ENCODE results near the gene TCF23. TPM values are rescaled to one million over a fixed set of nuclear protein-coding genes. Genes with fewer than 3 reads are reported as not detected.

The TCF23 gene
- total RNA-seq (2022; extraction: Qiagen RNA extraction; ENCODE audit: low read depth) = not detected in 5 replicates

GRCh38 chr2:27148801-27149439 lies at the start of gene TCF23:
Gene TCF23, plus strand, starts transcription at chr2:27149004. Its CDS starts 130 bp downstream, at chr2:27149134.

DNA sequence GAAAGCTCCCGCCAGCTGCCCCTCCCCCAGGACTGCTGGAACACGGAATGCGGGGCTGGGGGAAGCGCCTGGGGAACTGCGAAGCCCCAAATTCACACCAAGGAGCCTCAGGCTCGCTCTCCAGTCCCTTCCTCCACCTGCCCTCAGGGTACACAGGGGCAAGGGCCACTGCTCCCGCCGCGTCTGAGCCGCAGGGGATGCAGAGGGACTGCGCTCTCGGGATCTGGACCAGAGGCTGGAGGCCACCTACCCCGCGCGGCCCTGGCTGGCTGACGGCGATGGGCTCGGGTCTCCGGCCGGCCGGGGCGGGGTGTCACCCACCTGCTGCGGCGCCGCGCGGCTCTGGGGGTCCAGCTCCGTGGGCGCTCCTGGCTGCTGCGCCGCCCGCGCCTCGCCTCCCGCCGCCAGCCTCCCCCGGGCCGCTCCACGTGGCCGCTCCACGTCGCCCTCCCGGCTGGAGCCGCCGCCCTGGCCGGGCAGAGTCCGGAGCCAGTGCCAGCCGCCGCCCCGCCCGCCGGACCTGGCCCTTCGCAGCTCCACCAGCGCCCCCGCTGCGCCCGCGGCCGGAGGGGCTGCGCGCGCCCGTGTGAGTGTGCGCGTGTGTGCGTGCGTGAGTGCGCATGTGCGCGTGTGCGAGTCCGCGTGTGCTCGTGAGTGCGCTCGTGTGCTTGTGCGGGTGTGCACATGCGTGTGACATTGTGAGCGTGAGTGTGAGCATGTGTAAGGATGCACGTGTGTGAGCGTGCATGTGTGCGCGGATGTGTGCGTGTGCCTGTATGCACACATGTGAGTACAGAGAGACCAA lies 30.1 kb upstream of the TCF23 start, which contains the start of gene CGREF1:
Gene CGREF1 (minus strand): TSS at position 604 of the 805 bp plus-strand sequence. CDS start 14,762 bp downstream, outside the sequence.

GRCh38 chr2:27123302-27124150 lies 25.3 kb upstream of the TCF23 start, which contains the start of gene ABHD1:
Gene ABHD1, plus strand, starts transcription at chr2:27123815. Its CDS starts 134 bp downstream, at chr2:27123949.

GRCh38 chr2:27133905-27134780 lies 14.7 kb upstream of the TCF23 start, which contains the start of gene PREB:
Gene PREB, minus strand, starts transcription at chr2:27134636. Its CDS starts 215 bp downstream, at chr2:27134421.

DNA sequence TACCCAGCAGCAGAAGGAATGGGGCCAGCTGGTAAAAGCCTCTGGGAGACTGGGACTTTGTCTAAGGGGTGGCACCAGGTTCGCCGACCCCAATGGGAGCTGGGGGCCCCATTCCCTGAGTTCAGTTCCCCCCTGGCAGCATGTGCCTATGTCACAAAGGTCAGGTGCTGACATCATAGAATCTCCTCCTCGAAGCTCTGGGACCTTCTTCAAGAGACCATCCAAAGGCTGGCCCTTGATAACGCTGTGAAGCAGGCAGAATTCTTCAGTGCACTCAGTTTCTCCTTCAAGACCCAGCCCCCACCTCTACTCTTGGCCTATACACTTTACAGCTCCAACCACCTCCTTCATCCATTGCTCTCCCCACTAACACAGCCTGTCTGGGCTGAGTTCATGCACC lies 9.5 kb upstream of the TCF23 start, which contains the start of gene PRR30:
Gene PRR30 (minus strand): TSS at position 101 of the 400 bp plus-strand sequence. CDS start 1,081 bp downstream, outside the sequence.

Other genes with a start within 250 kb of the TCF23 start
- gene MAPRE3, start 178.4 kb upstream of the TCF23 start, total RNA-seq (2022; extraction: Qiagen RNA extraction; ENCODE audit: low read depth) = 9.2 to 13.6 TPM (median 12.7 TPM) in 5 replicates
- gene TMEM214, start 116.0 kb upstream of the TCF23 start, total RNA-seq (2022; extraction: Qiagen RNA extraction; ENCODE audit: low read depth) = 46.6 to 74.4 TPM (median 72.8 TPM) in 5 replicates
- 23.4 to 35.7 TPM (median 31.9 TPM) in 5 replicates for gene AGBL5, start 97.3 kb upstream of the TCF23 start, total RNA-seq (2022; extraction: Qiagen RNA extraction; ENCODE audit: low read depth)
- gene OST4, start 77.3 kb upstream of the TCF23 start, total RNA-seq (2022; extraction: Qiagen RNA extraction; ENCODE audit: low read depth) = 550 to 647 TPM (median 575 TPM) in 5 replicates
- 0.34 to 0.64 TPM (median 0.43 TPM) in 5 replicates for gene EMILIN1, start 70.4 kb upstream of the TCF23 start, total RNA-seq (2022; extraction: Qiagen RNA extraction; ENCODE audit: low read depth)
- 7.5 to 10.4 TPM (median 9.1 TPM) in 5 replicates for gene KHK, start 62.2 kb upstream of the TCF23 start, total RNA-seq (2022; extraction: Qiagen RNA extraction; ENCODE audit: low read depth)
- gene CGREF1, start 29.9 kb upstream of the TCF23 start, total RNA-seq (2022; extraction: Qiagen RNA extraction; ENCODE audit: low read depth) = 5.3 to 8.5 TPM (median 7.8 TPM) in 5 replicates
- gene ABHD1, start 25.2 kb upstream of the TCF23 start, total RNA-seq (2022; extraction: Qiagen RNA extraction; ENCODE audit: low read depth) = 0.87 to 2.4 TPM (median 1.3 TPM) in 5 replicates
- gene PREB, start 14.4 kb upstream of the TCF23 start, total RNA-seq (2022; extraction: Qiagen RNA extraction; ENCODE audit: low read depth) = 38.6 to 67.3 TPM (median 64.4 TPM) in 5 replicates
- gene PRR30, start 9.6 kb upstream of the TCF23 start, total RNA-seq (2022; extraction: Qiagen RNA extraction; ENCODE audit: low read depth) = not detected in 5 replicates
- gene ATRAID, start 63.0 kb downstream of the TCF23 start, total RNA-seq (2022; extraction: Qiagen RNA extraction; ENCODE audit: low read depth) = 204 to 216 TPM (median 209 TPM) in 5 replicates
- gene SLC5A6, start 63.3 kb downstream of the TCF23 start, total RNA-seq (2022; extraction: Qiagen RNA extraction; ENCODE audit: low read depth) = 52.3 to 74.6 TPM (median 73.0 TPM) in 5 replicates
- gene CAD, start 68.4 kb downstream of the TCF23 start, total RNA-seq (2022; extraction: Qiagen RNA extraction; ENCODE audit: low read depth) = 38.9 to 70.4 TPM (median 69.8 TPM) in 5 replicates
- 1.9 to 4.2 TPM (median 3.6 TPM) in 5 replicates for gene SLC30A3, start 114.0 kb downstream of the TCF23 start, total RNA-seq (2022; extraction: Qiagen RNA extraction; ENCODE audit: low read depth)
- gene DNAJC5G, start 126.4 kb downstream of the TCF23 start, total RNA-seq (2022; extraction: Qiagen RNA extraction; ENCODE audit: low read depth) = not detected in 5 replicates
- gene TRIM54, start 133.4 kb downstream of the TCF23 start, total RNA-seq (2022; extraction: Qiagen RNA extraction; ENCODE audit: low read depth) = 0.40 to 0.73 TPM (median 0.57 TPM) in 5 replicates
- 1.3 to 2.5 TPM (median 1.6 TPM) in 5 replicates for gene UCN, start 159.4 kb downstream of the TCF23 start, total RNA-seq (2022; extraction: Qiagen RNA extraction; ENCODE audit: low read depth)
- 69.5 to 99.3 TPM (median 89.0 TPM) in 5 replicates for gene MPV17, start 174.1 kb downstream of the TCF23 start, total RNA-seq (2022; extraction: Qiagen RNA extraction; ENCODE audit: low read depth)
- gene GTF3C2, start 207.8 kb downstream of the TCF23 start, total RNA-seq (2022; extraction: Qiagen RNA extraction; ENCODE audit: low read depth) = 57.1 to 70.8 TPM (median 62.9 TPM) in 5 replicates
- 54.9 to 66.2 TPM (median 62.1 TPM) in 5 replicates for gene EIF2B4, start 221.3 kb downstream of the TCF23 start, total RNA-seq (2022; extraction: Qiagen RNA extraction; ENCODE audit: low read depth)
- gene SNX17, start 221.6 kb downstream of the TCF23 start, total RNA-seq (2022; extraction: Qiagen RNA extraction; ENCODE audit: low read depth) = 123 to 145 TPM (median 138 TPM) in 5 replicates
- 6.2 to 14.6 TPM (median 14.5 TPM) in 5 replicates for gene ZNF513, start 231.7 kb downstream of the TCF23 start, total RNA-seq (2022; extraction: Qiagen RNA extraction; ENCODE audit: low read depth)